ENCODE measurements around the gene GBP3.
"Not testable (repeated sequence)": the region's sequence is repeated elsewhere in the genome, so short reads cannot be mapped to it uniquely, and the experiment has no call there.

GBP3 gene

DNA sequence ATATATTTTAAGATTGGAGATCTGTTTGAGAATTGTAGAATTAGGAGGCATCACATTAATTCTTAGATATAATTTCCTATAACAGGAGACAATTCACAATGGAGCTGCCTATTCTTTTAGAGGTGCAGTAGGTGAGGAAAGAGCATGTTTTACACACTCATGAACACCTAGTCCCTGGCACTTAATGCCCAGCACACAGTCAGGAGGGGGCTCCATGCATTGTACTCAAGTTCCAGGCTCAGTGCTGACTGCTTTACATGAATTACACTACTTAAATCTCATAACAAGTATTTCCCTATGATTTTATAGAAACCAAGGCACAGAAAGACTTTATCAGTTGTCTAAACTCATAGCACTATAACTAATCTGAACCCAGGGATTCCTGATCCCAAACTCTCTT lies 360 bp upstream of the GBP3 start:
- Histone ChIP-seq H3K9me3 (ENCODE audit: low read length) (no peaks in the 10 kb centered on the region), H3K27ac (ENCODE audit: low read depth, low read length, poor library complexity, severe bottlenecking) (no peak overlapping the region), H3K36me3 (ENCODE audit: insufficient read depth, low read length) (no peaks in the 10 kb centered on the region), H3K9ac (ENCODE audit: low read length) (no peak overlapping the region), H3K4me3 (ENCODE audit: low read depth, low read length, poor library complexity, severe bottlenecking) (no peak overlapping the region), H3K27me3 (ENCODE audit: insufficient read depth, low read length) (no peaks in the 10 kb centered on the region), H3K9me2 (ENCODE audit: low read depth, low read length) (no peaks in the 10 kb centered on the region), H3K4me2 (ENCODE audit: low read length) (peak overlapping the region; percentile 19), H3K4me1 (ENCODE audit: insufficient read depth, low read length, severe bottlenecking) (peaks cover 9% of the 10 kb centered on the region), H2AFZ (ENCODE audit: low read length) (peak overlapping the region; percentile 38; the same call in 1 of the 2 replicates), H3K79me2 (ENCODE audit: insufficient read depth, low read length) (no peaks in the 10 kb centered on the region), H3F3A (ENCODE audit: insufficient read depth, low read length) (no peaks in the 10 kb centered on the region), H4K20me1 (ENCODE audit: insufficient read depth, low read length) (no peaks in the 10 kb centered on the region)
- TF ChIP-seq CTCF (IDR thresholded peaks at IDR 0.05; ENCODE audit: low read length): no peak
- no peak for TF ChIP-seq EZH2 (IDR thresholded peaks at IDR 0.05; ENCODE audit: borderline replicate concordance, low read length)

- not testable (repeated sequence) for H3K27ac ChIP-seq (ENCODE audit: low read depth, low read length, poor library complexity, severe bottlenecking); H4K20me1 ChIP-seq (ENCODE audit: insufficient read depth, low read length); H3K27me3 ChIP-seq (ENCODE audit: insufficient read depth, low read length); H3F3A ChIP-seq (ENCODE audit: insufficient read depth, low read length); H3K4me1 ChIP-seq (ENCODE audit: insufficient read depth, low read length, severe bottlenecking); H2AFZ ChIP-seq (ENCODE audit: low read length); H3K4me2 ChIP-seq (ENCODE audit: low read length); H3K9me2 ChIP-seq (ENCODE audit: low read depth, low read length); H3K4me3 ChIP-seq (ENCODE audit: low read depth, low read length, poor library complexity, severe bottlenecking); H3K79me2 ChIP-seq (ENCODE audit: insufficient read depth, low read length); H3K9ac ChIP-seq (ENCODE audit: low read length); H3K36me3 ChIP-seq (ENCODE audit: insufficient read depth, low read length); H3K9me3 ChIP-seq (ENCODE audit: low read length)
Measured at GRCh38 chr1:89018318-89018717, 4.3 kb downstream of the GBP3 start.

- Histone ChIP-seq H3K27ac (ENCODE audit: low read depth, low read length, poor library complexity, severe bottlenecking) (no peak overlapping the region), H3K79me2 (ENCODE audit: insufficient read depth, low read length) (no peaks in the 10 kb centered on the region), H3K9me3 (ENCODE audit: low read length) (no peaks in the 10 kb centered on the region), H3K36me3 (ENCODE audit: insufficient read depth, low read length) (no peaks in the 10 kb centered on the region), H3K4me3 (ENCODE audit: low read depth, low read length, poor library complexity, severe bottlenecking) (no peak overlapping the region), H3K27me3 (ENCODE audit: insufficient read depth, low read length) (no peaks in the 10 kb centered on the region), H3K4me2 (ENCODE audit: low read length) (no peak overlapping the region), H3K9me2 (ENCODE audit: low read depth, low read length) (no peaks in the 10 kb centered on the region), H3K9ac (ENCODE audit: low read length) (no peak overlapping the region), H3K4me1 (ENCODE audit: insufficient read depth, low read length, severe bottlenecking) (no peaks in the 10 kb centered on the region), H3F3A (ENCODE audit: insufficient read depth, low read length) (no peaks in the 10 kb centered on the region), H4K20me1 (ENCODE audit: insufficient read depth, low read length) (no peaks in the 10 kb centered on the region), H2AFZ (ENCODE audit: low read length) (no peak overlapping the region)
- TF ChIP-seq EZH2 (IDR thresholded peaks at IDR 0.05; ENCODE audit: borderline replicate concordance, low read length) (no peak), CTCF (IDR thresholded peaks at IDR 0.05; ENCODE audit: low read length) (no peak)
Measured at GRCh38 chr1:89008511-89008910, 14.2 kb downstream of the GBP3 start.

- Histone ChIP-seq H2AFZ (ENCODE audit: low read length) (no peak overlapping the region), H3K4me1 (ENCODE audit: insufficient read depth, low read length, severe bottlenecking) (no peaks in the 10 kb centered on the region), H3K9me2 (ENCODE audit: low read depth, low read length) (no peaks in the 10 kb centered on the region), H3K9ac (ENCODE audit: low read length) (no peak overlapping the region), H3K36me3 (ENCODE audit: insufficient read depth, low read length) (no peaks in the 10 kb centered on the region), H3K9me3 (ENCODE audit: low read length) (no peaks in the 10 kb centered on the region), H3F3A (ENCODE audit: insufficient read depth, low read length) (no peaks in the 10 kb centered on the region), H4K20me1 (ENCODE audit: insufficient read depth, low read length) (no peaks in the 10 kb centered on the region), H3K4me3 (ENCODE audit: low read depth, low read length, poor library complexity, severe bottlenecking) (no peak overlapping the region), H3K79me2 (ENCODE audit: insufficient read depth, low read length) (no peaks in the 10 kb centered on the region), H3K4me2 (ENCODE audit: low read length) (no peak overlapping the region), H3K27ac (ENCODE audit: low read depth, low read length, poor library complexity, severe bottlenecking) (no peak overlapping the region), H3K27me3 (ENCODE audit: insufficient read depth, low read length) (no peaks in the 10 kb centered on the region)
- TF ChIP-seq CTCF (IDR thresholded peaks at IDR 0.05; ENCODE audit: low read length): no peak
- TF ChIP-seq EZH2 (IDR thresholded peaks at IDR 0.05; ENCODE audit: borderline replicate concordance, low read length): no peak
Measured at GRCh38 chr1:89005286-89006151, 17.1 kb downstream of the GBP3 start.

DNA sequence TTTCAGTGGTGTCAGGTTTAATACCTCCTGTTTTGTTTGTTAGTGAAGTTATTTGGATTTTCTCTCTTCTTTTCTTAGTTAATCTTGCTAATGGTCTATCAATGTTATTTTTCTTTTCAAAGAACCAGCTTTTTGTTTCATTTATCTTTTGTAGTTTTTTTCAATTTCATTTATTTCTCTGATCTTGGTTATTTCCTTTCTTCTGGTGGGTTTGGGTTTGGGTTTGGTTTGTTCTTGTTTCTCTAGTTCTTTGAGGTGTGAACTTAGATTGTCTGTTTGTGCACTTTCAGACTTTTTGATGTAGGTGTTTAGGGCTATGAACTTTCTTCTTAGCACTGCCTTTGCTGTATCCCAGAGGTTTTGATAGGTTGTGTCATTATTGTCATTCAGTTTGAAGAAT lies 20.5 kb downstream of the GBP3 start:
- not testable (repeated sequence) for H3K9me2 ChIP-seq (ENCODE audit: low read depth, low read length); H3K36me3 ChIP-seq (ENCODE audit: insufficient read depth, low read length); H3K4me3 ChIP-seq (ENCODE audit: low read depth, low read length, poor library complexity, severe bottlenecking); H3K79me2 ChIP-seq (ENCODE audit: insufficient read depth, low read length); H3K27ac ChIP-seq (ENCODE audit: low read depth, low read length, poor library complexity, severe bottlenecking); H3K9ac ChIP-seq (ENCODE audit: low read length); H3F3A ChIP-seq (ENCODE audit: insufficient read depth, low read length); H3K4me2 ChIP-seq (ENCODE audit: low read length); H3K9me3 ChIP-seq (ENCODE audit: low read length); H4K20me1 ChIP-seq (ENCODE audit: insufficient read depth, low read length); H3K27me3 ChIP-seq (ENCODE audit: insufficient read depth, low read length); H3K4me1 ChIP-seq (ENCODE audit: insufficient read depth, low read length, severe bottlenecking); H2AFZ ChIP-seq (ENCODE audit: low read length)

All from OCI-LY1 (cell line).